Measurements from ENCODE around the gene DLAT. TPM values are rescaled to one million over a fixed set of nuclear protein-coding genes. Genes with fewer than 3 reads are reported as not detected.

The DLAT gene
- total RNA-seq, 1 donor from 2014 or later = 28.2 TPM

GRCh38 chr11:111978028-111978771, 47.0 kb upstream of the DLAT start:
- Mint-ChIP-seq H3K4me1 (ENCODE audit: unreplicated experiment) (peaks cover 34% of the 10 kb centered on the region), H3K27me3 (ENCODE audit: unreplicated experiment) (peaks cover 13% of the 10 kb centered on the region), H3K9me3 (ENCODE audit: unreplicated experiment) (no peaks in the 10 kb centered on the region), H3K36me3 (ENCODE audit: low read depth, unreplicated experiment) (no peaks in the 10 kb centered on the region), H3K27ac (ENCODE audit: unreplicated experiment) (no peak overlapping the region), H3K4me3 (ENCODE audit: unreplicated experiment) (peak overlapping the region; percentile 78)
- peak; percentile 13 for DNase-seq (ENCODE audit: low spot score)
- no peak for TF ChIP-seq CTCF (IDR thresholded peaks at IDR 0.05; ENCODE audit: unreplicated experiment)

- Mint-ChIP-seq H3K4me1 (ENCODE audit: unreplicated experiment) (peaks cover 29% of the 10 kb centered on the region), H3K9me3 (ENCODE audit: unreplicated experiment) (no peaks in the 10 kb centered on the region), H3K4me3 (ENCODE audit: unreplicated experiment) (no peak overlapping the region), H3K36me3 (ENCODE audit: low read depth, unreplicated experiment) (no peaks in the 10 kb centered on the region), H3K27me3 (ENCODE audit: unreplicated experiment) (peaks cover 13% of the 10 kb centered on the region), H3K27ac (ENCODE audit: unreplicated experiment) (no peak overlapping the region)
- TF ChIP-seq CTCF (IDR thresholded peaks at IDR 0.05; ENCODE audit: unreplicated experiment) = no peak
- DNase-seq (ENCODE audit: low spot score) = no peak
These were observed 45.1 kb upstream of the DLAT start for GRCh38 chr11:111980062-111980461.

GRCh38 chr11:111981270-111981669, 43.9 kb upstream of the DLAT start:
- H3K36me3 Mint-ChIP-seq (ENCODE audit: low read depth, unreplicated experiment) = peaks cover 3% of the 10 kb centered on the region
- H3K27ac Mint-ChIP-seq (ENCODE audit: unreplicated experiment) = no peak overlapping the region
- H3K27me3 Mint-ChIP-seq (ENCODE audit: unreplicated experiment) = peaks cover 14% of the 10 kb centered on the region
- no peak for TF ChIP-seq CTCF (IDR thresholded peaks at IDR 0.05; ENCODE audit: unreplicated experiment)
- peaks cover 22% of the 10 kb centered on the region for H3K4me1 Mint-ChIP-seq (ENCODE audit: unreplicated experiment)
- no peaks in the 10 kb centered on the region for H3K9me3 Mint-ChIP-seq (ENCODE audit: unreplicated experiment)
- no peak for DNase-seq (ENCODE audit: low spot score)
- no peak overlapping the region for H3K4me3 Mint-ChIP-seq (ENCODE audit: unreplicated experiment)

GRCh38 chr11:111982019-111982464, 43.2 kb upstream of the DLAT start:
- H3K27ac Mint-ChIP-seq (ENCODE audit: unreplicated experiment) = peak overlapping the region; percentile 40
- no peak overlapping the region for H3K4me3 Mint-ChIP-seq (ENCODE audit: unreplicated experiment)
- peak; percentile 77 for TF ChIP-seq CTCF (IDR thresholded peaks at IDR 0.05; ENCODE audit: unreplicated experiment)
- peak; percentile 69 for DNase-seq (ENCODE audit: low spot score)
- peaks cover 10% of the 10 kb centered on the region for H3K27me3 Mint-ChIP-seq (ENCODE audit: unreplicated experiment)
- H3K36me3 Mint-ChIP-seq (ENCODE audit: low read depth, unreplicated experiment) = peaks cover 3% of the 10 kb centered on the region
- H3K9me3 Mint-ChIP-seq (ENCODE audit: unreplicated experiment) = no peaks in the 10 kb centered on the region
- H3K4me1 Mint-ChIP-seq (ENCODE audit: unreplicated experiment) = peaks cover 17% of the 10 kb centered on the region

GRCh38 chr11:111982541-111983186, 42.5 kb upstream of the DLAT start:
- H3K4me3 Mint-ChIP-seq (ENCODE audit: unreplicated experiment) = peak overlapping the region; percentile 37
- DNase-seq (ENCODE audit: low spot score) = no peak
- H3K4me1 Mint-ChIP-seq (ENCODE audit: unreplicated experiment) = peaks cover 14% of the 10 kb centered on the region
- H3K27ac Mint-ChIP-seq (ENCODE audit: unreplicated experiment) = peak overlapping the region; percentile 81
- peaks cover 7% of the 10 kb centered on the region for H3K27me3 Mint-ChIP-seq (ENCODE audit: unreplicated experiment)
- no peak for TF ChIP-seq CTCF (IDR thresholded peaks at IDR 0.05; ENCODE audit: unreplicated experiment)
- peaks cover 3% of the 10 kb centered on the region for H3K36me3 Mint-ChIP-seq (ENCODE audit: low read depth, unreplicated experiment)
- H3K9me3 Mint-ChIP-seq (ENCODE audit: unreplicated experiment) = no peaks in the 10 kb centered on the region
